GM12873 (cell line): ENCODE measurements around the gene OR6S1.

Experiments
- TF ChIP-seq, protein P1 (sequence below): IDR thresholded peaks from 2 replicates; pipeline ENCODE4 v1.5.1; 2012; ENCODE audit warnings: low read depth, mild to moderate bottlenecking, moderate library complexity, low read length, control low read depth; ENCODE audit not compliant: insufficient read depth; ENCODE audit errors: missing control alignments

Gene OR6S1

DNA sequence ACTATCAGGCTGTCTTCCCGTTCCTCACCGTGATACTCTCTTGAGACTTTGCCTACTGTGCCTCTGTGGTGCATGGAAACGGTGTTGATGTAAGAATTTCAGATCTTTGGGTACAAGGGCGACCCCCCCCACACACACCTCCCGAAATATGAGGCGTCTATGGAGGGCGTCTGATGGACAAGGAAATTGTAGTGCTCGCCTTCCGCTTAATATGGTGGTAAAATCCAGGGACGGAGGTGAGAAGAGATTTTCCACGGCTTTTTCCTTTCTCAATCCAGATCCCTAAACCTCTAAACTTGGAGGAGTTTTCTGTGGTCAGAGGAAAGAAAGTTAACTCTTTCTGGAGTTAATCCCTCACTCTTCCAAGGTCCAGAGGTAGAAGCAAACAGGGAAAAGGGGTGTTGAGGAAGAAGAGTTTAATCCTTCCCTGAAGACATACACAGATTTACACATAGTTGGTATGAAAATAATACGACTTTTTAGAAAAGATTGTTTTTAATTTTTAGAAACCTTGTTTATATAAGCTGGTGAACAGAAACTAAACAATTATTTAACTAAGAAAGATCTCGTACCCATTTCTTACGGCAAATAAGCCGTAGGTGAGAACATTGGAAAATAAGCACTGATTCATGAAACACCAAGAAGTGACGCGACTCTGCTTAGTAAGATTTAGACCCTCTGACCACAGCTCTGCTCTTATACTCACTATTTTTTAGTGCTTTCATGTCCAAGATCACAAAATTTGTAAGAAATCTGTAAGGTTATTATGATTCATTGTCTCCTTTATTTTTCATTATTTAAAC, 27.3 kb downstream of the OR6S1 start:
- TF ChIP-seq, protein P1, sequence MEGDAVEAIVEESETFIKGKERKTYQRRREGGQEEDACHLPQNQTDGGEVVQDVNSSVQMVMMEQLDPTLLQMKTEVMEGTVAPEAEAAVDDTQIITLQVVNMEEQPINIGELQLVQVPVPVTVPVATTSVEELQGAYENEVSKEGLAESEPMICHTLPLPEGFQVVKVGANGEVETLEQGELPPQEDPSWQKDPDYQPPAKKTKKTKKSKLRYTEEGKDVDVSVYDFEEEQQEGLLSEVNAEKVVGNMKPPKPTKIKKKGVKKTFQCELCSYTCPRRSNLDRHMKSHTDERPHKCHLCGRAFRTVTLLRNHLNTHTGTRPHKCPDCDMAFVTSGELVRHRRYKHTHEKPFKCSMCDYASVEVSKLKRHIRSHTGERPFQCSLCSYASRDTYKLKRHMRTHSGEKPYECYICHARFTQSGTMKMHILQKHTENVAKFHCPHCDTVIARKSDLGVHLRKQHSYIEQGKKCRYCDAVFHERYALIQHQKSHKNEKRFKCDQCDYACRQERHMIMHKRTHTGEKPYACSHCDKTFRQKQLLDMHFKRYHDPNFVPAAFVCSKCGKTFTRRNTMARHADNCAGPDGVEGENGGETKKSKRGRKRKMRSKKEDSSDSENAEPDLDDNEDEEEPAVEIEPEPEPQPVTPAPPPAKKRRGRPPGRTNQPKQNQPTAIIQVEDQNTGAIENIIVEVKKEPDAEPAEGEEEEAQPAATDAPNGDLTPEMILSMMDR: no peak

DNA sequence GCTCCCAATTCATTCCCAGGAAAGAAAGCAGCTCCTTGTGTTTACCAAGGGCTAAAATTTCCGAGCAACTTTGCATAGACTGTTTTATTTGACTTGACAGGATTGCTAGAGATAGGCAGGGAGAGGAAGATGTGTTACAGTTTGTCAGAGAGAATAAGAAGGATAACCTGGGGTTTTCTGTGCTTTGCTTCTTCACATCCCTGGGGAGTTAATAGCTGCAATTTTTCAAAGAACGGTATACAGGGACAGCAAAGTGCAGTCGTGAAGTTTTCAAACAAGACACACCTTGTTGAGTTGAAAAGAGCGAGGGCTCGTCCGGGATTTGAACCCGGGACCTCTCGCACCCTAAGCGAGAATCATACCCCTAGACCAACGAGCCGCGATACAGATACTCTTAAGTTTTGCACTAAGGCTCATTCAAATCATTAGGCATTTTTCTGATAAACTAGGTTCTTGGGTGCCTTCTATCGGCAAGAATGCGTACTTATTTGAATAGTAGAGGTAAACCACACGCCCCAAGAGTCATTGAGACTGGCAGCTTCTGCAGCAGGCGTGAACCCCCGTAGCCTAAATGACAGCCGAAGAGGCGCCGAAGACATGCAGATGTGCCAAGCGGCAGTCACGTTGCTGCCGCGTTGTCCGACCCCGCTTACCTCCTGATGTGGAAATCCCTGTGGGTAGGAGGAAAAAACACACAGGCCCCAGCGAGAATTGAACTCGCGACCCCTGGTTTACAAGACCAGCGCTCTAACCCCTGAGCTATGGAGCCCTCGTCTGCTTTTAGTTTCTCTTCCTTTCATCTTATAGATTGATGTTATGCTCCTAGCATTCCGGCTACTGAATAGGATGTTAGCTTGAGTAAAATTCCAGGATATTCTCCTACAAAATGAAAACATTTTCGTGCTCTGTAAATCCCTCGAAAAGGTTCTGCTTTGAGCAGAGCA, 28.1 kb downstream of the OR6S1 start:
- TF ChIP-seq, protein P1: peak; percentile 64

DNA sequence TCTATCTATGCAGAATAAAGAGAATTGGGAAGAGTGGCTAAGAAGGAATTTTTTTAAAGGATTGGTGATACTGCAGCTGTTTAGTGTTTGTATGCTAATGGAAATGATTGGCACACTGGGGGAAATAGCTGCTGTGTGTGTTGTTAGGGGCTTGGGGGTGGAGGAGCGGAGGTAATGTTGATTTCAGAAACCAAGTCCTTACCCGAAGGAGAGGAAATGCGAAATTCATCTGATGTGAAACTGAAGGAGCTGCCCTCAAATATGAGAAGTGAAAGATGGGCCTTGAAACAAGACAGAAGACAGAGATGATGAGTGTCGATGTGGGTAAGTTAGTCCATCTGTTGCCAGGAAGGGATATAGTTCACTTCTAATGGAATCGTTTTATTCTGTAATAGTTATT, 29.1 kb downstream of the OR6S1 start:
- TF ChIP-seq, protein P1: no peak

DNA sequence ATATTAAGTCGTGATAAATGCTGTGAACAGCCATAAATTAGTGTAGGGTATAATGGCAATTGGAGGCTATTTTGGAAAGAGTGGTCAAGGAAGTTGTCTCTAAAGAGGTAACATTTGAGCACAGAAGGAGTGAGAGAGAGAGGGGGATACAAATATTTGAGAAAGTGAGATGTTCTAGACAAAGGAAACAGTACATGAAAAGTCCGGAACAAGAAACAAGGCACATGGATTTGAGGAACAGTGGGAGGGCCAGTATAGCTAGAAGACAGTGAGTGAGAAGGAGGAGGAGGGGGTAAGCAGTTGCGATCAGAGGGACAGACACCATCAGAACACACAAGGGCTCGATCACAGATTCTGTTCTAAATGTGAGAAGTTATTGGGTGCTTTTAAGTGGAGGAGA, 30.2 kb downstream of the OR6S1 start:
- TF ChIP-seq, protein P1: no peak

DNA sequence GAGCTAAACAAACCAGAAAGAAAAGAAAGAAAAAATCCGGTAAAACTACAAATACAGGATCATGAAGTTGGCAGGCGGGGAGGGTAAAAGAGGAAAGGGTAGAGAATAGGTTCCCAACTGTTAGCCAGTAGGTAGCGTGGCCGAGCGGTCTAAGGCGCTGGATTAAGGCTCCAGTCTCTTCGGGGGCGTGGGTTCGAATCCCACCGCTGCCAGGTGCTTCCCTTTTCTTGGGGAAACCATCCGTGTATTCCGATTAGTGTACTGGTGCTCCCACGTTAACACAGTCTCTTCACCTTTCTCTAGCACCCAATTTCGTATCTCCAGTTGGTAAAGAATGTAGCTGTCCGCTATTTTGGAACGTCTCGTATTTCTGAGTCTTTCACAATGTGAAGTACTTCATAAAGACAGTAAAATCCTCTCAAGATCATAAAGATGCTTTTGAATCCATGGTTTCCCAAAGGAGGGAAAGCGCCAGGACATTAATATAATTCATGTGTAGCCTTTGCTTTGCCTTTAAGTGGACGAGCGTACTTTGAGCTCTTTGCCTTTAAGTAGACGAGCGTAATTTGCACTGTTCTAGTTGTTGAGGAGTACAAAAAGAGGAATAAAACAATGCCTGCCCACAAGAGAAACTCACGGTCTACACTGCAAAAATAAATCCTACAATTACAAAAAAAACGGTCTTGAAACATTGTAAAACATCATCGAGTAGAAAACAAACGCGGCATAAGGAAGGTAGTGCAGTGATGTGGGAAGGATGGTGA, 31.3 kb downstream of the OR6S1 start:
- TF ChIP-seq, protein P1: no peak

DNA sequence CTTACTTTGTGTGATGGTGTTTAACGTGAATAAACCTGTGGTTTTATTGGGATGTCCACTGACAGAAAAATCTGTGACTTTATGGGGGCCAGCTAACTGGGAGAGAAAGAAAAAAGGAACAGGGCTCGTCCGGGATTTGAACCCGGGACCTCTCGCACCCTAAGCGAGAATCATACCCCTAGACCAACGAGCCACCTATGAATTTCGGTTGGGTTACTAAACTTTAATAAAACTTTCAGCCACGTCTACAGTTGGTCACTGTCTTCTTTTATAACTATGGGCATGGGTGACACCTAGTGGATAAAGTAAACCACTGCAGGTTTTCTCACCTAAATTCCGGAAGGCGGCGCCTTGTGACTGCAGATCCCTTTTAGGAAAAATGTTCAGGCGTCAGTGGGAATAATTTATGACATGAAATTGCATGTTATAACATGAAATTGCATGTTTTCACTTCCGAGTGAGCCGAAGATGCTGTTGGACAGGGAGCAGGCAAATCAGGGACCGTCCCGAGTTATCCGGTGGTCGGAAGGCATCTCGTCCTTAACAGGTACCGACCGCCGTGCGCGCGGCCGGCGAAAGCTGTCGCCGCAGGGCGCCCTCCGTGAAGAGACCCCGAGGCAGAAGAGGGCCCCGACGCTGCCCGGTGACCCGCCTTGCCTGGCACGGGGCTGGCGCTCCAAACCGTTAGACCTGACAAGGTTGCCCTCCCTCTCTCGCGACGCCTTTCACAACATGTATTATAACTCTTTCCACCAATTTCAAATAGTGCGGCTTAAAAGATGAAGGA, 32.1 kb downstream of the OR6S1 start:
- TF ChIP-seq, protein P1: peak; percentile 84
